Neural cell (in vitro differentiated cells): ENCODE results near the gene SLC12A7. TPM values are rescaled to one million over a fixed set of nuclear protein-coding genes. Genes with fewer than 3 reads are reported as not detected.

Experiments
- H2AFZ ChIP-seq: fragments of 200-600, 300-800 bp; sonication (generic), shearing (Covaris generic); 2 replicates; pipeline ENCODE4 v1.6.0; 2014; ENCODE audit warnings: low read depth, mild to moderate bottlenecking, antibody characterized with exemption, low read length, moderate library complexity
- H3F3A ChIP-seq: fragments of 200-600 bp; shearing (Covaris generic); 2 replicates; pipeline ENCODE4 v1.6.1; 2016; ENCODE audit warnings: mild to moderate bottlenecking, moderate library complexity, mixed read lengths, antibody characterized with exemption, low read length; ENCODE audit not compliant: insufficient read depth, poor library complexity, severe bottlenecking
- H3K27ac ChIP-seq: fragments of 200-600, 300-800 bp; sonication (generic), shearing (Covaris generic); 2 replicates; pipeline ENCODE4 v1.5.1; 2014; ENCODE audit warnings: mild to moderate bottlenecking, low read length, moderate library complexity
- H3K27me3 ChIP-seq: fragments of 300-800, 200-600 bp; sonication (generic), shearing (Covaris generic); 2 replicates; pipeline ENCODE4 v1.6.0; 2014; ENCODE audit warnings: mild to moderate bottlenecking, low read depth, low read length, moderate library complexity; ENCODE audit not compliant: insufficient read depth
- H3K36me3 ChIP-seq: fragments of 300-800, 200-600 bp; sonication (generic), shearing (Covaris generic); 2 replicates; pipeline ENCODE4 v1.5.1; 2014; ENCODE audit warnings: mild to moderate bottlenecking, antibody characterized with exemption, low read length, moderate library complexity; ENCODE audit not compliant: insufficient read depth
- H3K4me2 ChIP-seq: fragments of 300-800, 200-600 bp; sonication (generic), shearing (Covaris generic); 2 replicates; pipeline ENCODE4 v1.6.0; 2014; ENCODE audit warnings: mild to moderate bottlenecking, low read length
- H3K4me3 ChIP-seq: fragments of 300-800, 200-600 bp; sonication (generic), shearing (Covaris generic); 2 replicates; pipeline ENCODE4 v1.5.1; 2014; ENCODE audit warnings: mild to moderate bottlenecking, low read length, moderate library complexity
- H3K79me2 ChIP-seq: fragments of 200-600 bp; shearing (Covaris generic); replicated peaks from 2 replicates; pipeline ENCODE4 v1.6.0; 2014; ENCODE audit warnings: mild to moderate bottlenecking, low read length, moderate library complexity; ENCODE audit not compliant: insufficient read depth
- H3K9ac ChIP-seq: fragments of 300-800, 200-600 bp; sonication (generic), shearing (Covaris generic); 2 replicates; pipeline ENCODE4 v1.6.1; 2016; ENCODE audit warnings: mild to moderate bottlenecking, low read length, mixed read lengths
- H3K9me2 ChIP-seq: fragments of 200-600 bp; shearing (Covaris generic); 2 replicates; pipeline ENCODE4 v1.6.1; 2016; ENCODE audit warnings: mild to moderate bottlenecking, low read length, mixed read lengths; ENCODE audit not compliant: insufficient read depth
- H3K9me3 ChIP-seq: fragments of 200-600, 300-800 bp; sonication (generic), shearing (Covaris generic); 2 replicates; pipeline ENCODE4 v1.6.1; 2016; ENCODE audit warnings: mild to moderate bottlenecking, mixed run types, low read length, moderate library complexity, mixed read lengths
- H4K20me1 ChIP-seq: fragments of 200-600 bp; shearing (Covaris generic); 2 replicates; pipeline ENCODE4 v1.6.1; 2016; ENCODE audit warnings: mild to moderate bottlenecking, mixed run types; ENCODE audit not compliant: insufficient read depth
- EP300 ChIP-seq: fragments of 450-650 bp; conservative IDR thresholded peaks from 2 replicates; pipeline ENCODE4 v1.6.1; 2014; ENCODE audit warnings: antibody characterized with exemption, mild to moderate bottlenecking, moderate library complexity; ENCODE audit not compliant: poor library complexity, severe bottlenecking
- EZH2 ChIP-seq: fragments of 200-600, 300-800 bp; shearing (Covaris generic), sonication (generic); IDR thresholded peaks from 2 replicates; pipeline ENCODE4 v1.6.1; 2014; ENCODE audit warnings: antibody characterized with exemption, low read length, borderline replicate concordance, mild to moderate bottlenecking; ENCODE audit not compliant: insufficient read depth, poor library complexity, severe bottlenecking
- MXI1 ChIP-seq: fragments of 450-650 bp; conservative IDR thresholded peaks from 2 replicates; pipeline ENCODE4 v1.6.1; 2014; ENCODE audit warnings: antibody characterized with exemption, mild to moderate bottlenecking; ENCODE audit not compliant: poor library complexity, severe bottlenecking
- POLR2AphosphoS5 ChIP-seq: IDR thresholded peaks from 2 replicates; pipeline ENCODE4 v1.6.1; 2012
- RAD21 ChIP-seq: fragments of 450-650 bp; conservative IDR thresholded peaks from 2 replicates; pipeline ENCODE4 v1.6.1; 2014; ENCODE audit warnings: antibody characterized with exemption, mild to moderate bottlenecking, moderate library complexity
- SMC3 ChIP-seq: fragments of 450-650 bp; conservative IDR thresholded peaks from 2 replicates; pipeline ENCODE4 v1.6.1; 2014; ENCODE audit warnings: antibody characterized with exemption, mild to moderate bottlenecking, moderate library complexity; ENCODE audit not compliant: poor library complexity
- TAF1 ChIP-seq: IDR thresholded peaks from 2 replicates; pipeline ENCODE4 v1.6.1; 2012; ENCODE audit warnings: low read depth
- polyA plus RNA-seq: library from polyadenylated mRNA; depleted of rRNA; stranded (reverse); fragments of >200 nt; gene quantifications from 2 replicates; pipeline ENCODE4 v1.2.3, GENCODE V29; 2014
- TF ChIP-seq, protein P1 (sequence below): fragments of 450-650 bp; IDR thresholded peaks from 2 replicates; pipeline ENCODE4 v1.5.1; 2014; ENCODE audit warnings: antibody characterized with exemption, mild to moderate bottlenecking, moderate library complexity; ENCODE audit not compliant: poor library complexity, severe bottlenecking
- TF ChIP-seq, protein P2 (sequence below): IDR thresholded peaks from 2 replicates; pipeline ENCODE4 v1.6.1; 2012; ENCODE audit warnings: borderline replicate concordance

Gene SLC12A7
- polyA plus RNA-seq, 1 donor from 2014 or later = 4.5 TPM

DNA sequence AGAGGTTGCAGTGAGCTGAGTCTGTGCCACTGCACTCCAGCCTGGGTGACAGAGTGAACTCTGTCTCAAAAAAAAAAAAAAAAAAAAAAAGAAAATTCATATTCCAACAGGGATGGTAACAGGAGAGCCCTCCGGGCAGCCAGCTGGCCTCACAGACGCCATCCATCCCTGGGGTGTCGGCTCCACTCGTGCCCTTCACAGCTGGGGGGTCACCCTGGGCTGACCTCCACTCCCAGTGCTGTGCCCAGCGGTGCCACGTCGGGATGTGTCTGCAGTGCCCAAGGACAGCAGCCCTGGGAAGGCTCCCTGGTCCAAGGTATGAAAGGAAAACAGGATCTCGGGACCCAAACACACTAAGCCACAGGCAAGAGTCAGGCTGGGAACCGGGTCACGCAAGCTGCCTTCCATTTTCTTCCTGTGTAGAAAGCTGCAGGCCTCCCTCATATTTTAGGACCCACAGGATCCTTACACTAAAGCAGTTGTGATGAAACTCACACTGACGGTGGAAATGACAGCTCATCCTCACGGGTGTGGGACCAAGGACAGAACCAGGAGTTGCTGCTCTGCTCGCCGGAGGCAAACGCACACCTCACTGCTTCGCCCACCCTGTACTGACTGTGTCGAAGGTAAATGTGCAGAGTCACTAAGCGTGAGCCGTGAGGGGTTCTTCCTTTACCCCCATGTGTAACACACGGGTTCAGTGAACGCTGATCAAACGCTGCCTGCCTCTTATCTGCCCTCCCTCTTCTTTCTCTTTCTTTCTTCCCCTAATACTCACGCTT lies 5.3 kb downstream of the SLC12A7 start:
- H3K4me3 ChIP-seq = no peak overlapping the region
- no peak overlapping the region for H3K27ac ChIP-seq
- no peaks in the 10 kb centered on the region for H4K20me1 ChIP-seq
- H3K9ac ChIP-seq = no peak overlapping the region
- peaks cover 9% of the 10 kb centered on the region for H3K79me2 ChIP-seq
- no peak overlapping the region for H2AFZ ChIP-seq
- no peaks in the 10 kb centered on the region for H3K9me2 ChIP-seq
- H3K27me3 ChIP-seq = peaks cover 9% of the 10 kb centered on the region
- no peaks in the 10 kb centered on the region for H3F3A ChIP-seq
- TF ChIP-seq, protein P1, sequence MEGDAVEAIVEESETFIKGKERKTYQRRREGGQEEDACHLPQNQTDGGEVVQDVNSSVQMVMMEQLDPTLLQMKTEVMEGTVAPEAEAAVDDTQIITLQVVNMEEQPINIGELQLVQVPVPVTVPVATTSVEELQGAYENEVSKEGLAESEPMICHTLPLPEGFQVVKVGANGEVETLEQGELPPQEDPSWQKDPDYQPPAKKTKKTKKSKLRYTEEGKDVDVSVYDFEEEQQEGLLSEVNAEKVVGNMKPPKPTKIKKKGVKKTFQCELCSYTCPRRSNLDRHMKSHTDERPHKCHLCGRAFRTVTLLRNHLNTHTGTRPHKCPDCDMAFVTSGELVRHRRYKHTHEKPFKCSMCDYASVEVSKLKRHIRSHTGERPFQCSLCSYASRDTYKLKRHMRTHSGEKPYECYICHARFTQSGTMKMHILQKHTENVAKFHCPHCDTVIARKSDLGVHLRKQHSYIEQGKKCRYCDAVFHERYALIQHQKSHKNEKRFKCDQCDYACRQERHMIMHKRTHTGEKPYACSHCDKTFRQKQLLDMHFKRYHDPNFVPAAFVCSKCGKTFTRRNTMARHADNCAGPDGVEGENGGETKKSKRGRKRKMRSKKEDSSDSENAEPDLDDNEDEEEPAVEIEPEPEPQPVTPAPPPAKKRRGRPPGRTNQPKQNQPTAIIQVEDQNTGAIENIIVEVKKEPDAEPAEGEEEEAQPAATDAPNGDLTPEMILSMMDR = no peak
- TF ChIP-seq SMC3 (no peak), EZH2 (no peak), MXI1 (no peak)
- TF ChIP-seq, protein P2, sequence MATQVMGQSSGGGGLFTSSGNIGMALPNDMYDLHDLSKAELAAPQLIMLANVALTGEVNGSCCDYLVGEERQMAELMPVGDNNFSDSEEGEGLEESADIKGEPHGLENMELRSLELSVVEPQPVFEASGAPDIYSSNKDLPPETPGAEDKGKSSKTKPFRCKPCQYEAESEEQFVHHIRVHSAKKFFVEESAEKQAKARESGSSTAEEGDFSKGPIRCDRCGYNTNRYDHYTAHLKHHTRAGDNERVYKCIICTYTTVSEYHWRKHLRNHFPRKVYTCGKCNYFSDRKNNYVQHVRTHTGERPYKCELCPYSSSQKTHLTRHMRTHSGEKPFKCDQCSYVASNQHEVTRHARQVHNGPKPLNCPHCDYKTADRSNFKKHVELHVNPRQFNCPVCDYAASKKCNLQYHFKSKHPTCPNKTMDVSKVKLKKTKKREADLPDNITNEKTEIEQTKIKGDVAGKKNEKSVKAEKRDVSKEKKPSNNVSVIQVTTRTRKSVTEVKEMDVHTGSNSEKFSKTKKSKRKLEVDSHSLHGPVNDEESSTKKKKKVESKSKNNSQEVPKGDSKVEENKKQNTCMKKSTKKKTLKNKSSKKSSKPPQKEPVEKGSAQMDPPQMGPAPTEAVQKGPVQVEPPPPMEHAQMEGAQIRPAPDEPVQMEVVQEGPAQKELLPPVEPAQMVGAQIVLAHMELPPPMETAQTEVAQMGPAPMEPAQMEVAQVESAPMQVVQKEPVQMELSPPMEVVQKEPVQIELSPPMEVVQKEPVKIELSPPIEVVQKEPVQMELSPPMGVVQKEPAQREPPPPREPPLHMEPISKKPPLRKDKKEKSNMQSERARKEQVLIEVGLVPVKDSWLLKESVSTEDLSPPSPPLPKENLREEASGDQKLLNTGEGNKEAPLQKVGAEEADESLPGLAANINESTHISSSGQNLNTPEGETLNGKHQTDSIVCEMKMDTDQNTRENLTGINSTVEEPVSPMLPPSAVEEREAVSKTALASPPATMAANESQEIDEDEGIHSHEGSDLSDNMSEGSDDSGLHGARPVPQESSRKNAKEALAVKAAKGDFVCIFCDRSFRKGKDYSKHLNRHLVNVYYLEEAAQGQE = no peak
- H3K9me3 ChIP-seq = no peaks in the 10 kb centered on the region
- no peak overlapping the region for H3K4me2 ChIP-seq
- no peaks in the 10 kb centered on the region for H3K36me3 ChIP-seq

DNA sequence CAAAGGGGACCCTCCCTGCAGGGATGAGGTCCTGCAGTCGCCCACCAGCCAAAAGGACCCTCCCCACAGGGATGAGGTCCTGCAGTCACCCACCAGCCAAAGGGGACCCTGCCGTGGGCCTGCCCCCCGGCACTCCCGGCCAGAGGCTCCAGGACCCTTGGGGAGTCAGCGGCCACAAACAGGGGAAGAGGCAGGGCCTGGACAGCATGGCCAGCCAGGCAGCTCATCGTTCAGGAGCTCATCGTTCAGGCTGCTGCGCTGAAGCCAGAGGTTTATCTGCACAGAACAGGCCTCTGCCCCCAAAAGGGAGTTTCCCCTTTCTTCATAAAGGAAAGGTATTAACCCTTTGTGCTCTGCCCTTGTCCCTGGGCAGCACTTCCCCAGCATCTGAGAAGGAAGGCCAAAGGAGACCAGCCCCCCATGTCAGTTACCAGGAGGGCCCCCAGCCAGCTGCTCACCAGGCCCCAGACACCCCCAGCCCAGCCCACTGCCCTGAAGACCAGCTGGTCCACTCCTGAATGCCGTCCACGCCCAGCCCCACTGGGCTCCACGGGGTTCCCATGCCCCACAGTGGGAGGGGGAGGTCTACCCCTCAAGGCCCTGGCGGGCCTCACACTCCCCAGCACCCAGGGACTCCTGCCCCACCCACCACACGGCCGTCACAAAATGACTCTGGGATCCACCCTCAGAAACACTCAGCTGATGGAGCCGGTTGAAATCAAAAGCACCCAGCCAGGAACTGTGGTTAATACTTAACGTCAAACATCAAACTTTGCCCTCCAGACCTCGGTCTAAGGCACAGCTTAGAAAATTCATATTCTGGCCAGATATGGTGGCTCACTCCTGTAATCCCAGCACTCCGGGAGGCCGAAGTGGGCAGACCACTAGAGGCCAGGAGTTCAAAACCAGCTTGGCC lies 6.3 kb downstream of the SLC12A7 start:
- no peaks in the 10 kb centered on the region for H4K20me1 ChIP-seq
- no peak overlapping the region for H3K4me3 ChIP-seq
- no peaks in the 10 kb centered on the region for H3K9me2 ChIP-seq
- no peaks in the 10 kb centered on the region for H3K27me3 ChIP-seq
- TF ChIP-seq, protein P2 = no peak
- TF ChIP-seq, protein P1 = no peak
- TF ChIP-seq EZH2 = no peak
- TF ChIP-seq SMC3 = no peak
- no peak for TF ChIP-seq MXI1
- TF ChIP-seq EP300 = no peak
- no peak for TF ChIP-seq POLR2AphosphoS5
- no peak for TF ChIP-seq TAF1
- TF ChIP-seq RAD21 = no peak
- no peak overlapping the region for H3K9ac ChIP-seq
- H3K79me2 ChIP-seq = peaks cover 5% of the 10 kb centered on the region
- H3K36me3 ChIP-seq = no peaks in the 10 kb centered on the region
- H3K9me3 ChIP-seq = no peaks in the 10 kb centered on the region
- H3K27ac ChIP-seq = no peak overlapping the region
- no peaks in the 10 kb centered on the region for H3F3A ChIP-seq
- H2AFZ ChIP-seq = no peak overlapping the region
- no peak overlapping the region for H3K4me2 ChIP-seq
